ENCODE results near the gene PARD3.

Gene PARD3

GRCh38 chr10:34262985-34263384 lies 552.1 kb downstream of the PARD3 start:
- in situ Hi-C loops (cut with HindIII; ENCODE audit: low sequenced_read_pairs): no loop called here
- peak; percentile 38 for TF ChIP-seq CTCF (IDR thresholded peaks at IDR 0.05; ENCODE audit: low read depth, low read length, missing control alignments)
- no peak overlapping the region for H3K4me3 ChIP-seq (ENCODE audit: low read depth, low read length)
- no peak for DNase-seq (ENCODE audit: low read depth)

GRCh38 chr10:34260904-34261303 lies 554.2 kb downstream of the PARD3 start:
- no peak for TF ChIP-seq CTCF (IDR thresholded peaks at IDR 0.05; ENCODE audit: low read depth, low read length, missing control alignments)
- H3K4me3 ChIP-seq (ENCODE audit: low read depth, low read length): no peak overlapping the region
- in situ Hi-C loops (cut with HindIII; ENCODE audit: low sequenced_read_pairs): no loop called here
- DNase-seq (ENCODE audit: low read depth): no peak

- TF ChIP-seq CTCF (IDR thresholded peaks at IDR 0.05; ENCODE audit: low read depth, low read length, missing control alignments): no peak
- no peak for DNase-seq (ENCODE audit: low read depth)
- H3K4me3 ChIP-seq (ENCODE audit: low read depth, low read length): no peak overlapping the region
- in situ Hi-C loops (cut with HindIII; ENCODE audit: low sequenced_read_pairs): no loop called here
These were observed 558.9 kb downstream of the PARD3 start for GRCh38 chr10:34256216-34256615.

GRCh38 chr10:34255035-34255434 lies 560.1 kb downstream of the PARD3 start:
- no peak for DNase-seq (ENCODE audit: low read depth)
- in situ Hi-C loops (cut with HindIII; ENCODE audit: low sequenced_read_pairs): no loop called here
- no peak overlapping the region for H3K4me3 ChIP-seq (ENCODE audit: low read depth, low read length)
- TF ChIP-seq CTCF (IDR thresholded peaks at IDR 0.05; ENCODE audit: low read depth, low read length, missing control alignments): no peak

GRCh38 chr10:34254596-34254995 lies 560.5 kb downstream of the PARD3 start:
- DNase-seq (ENCODE audit: low read depth): peak; percentile 27
- in situ Hi-C loops (cut with HindIII; ENCODE audit: low sequenced_read_pairs): no loop called here
- no peak overlapping the region for H3K4me3 ChIP-seq (ENCODE audit: low read depth, low read length)
- TF ChIP-seq CTCF (IDR thresholded peaks at IDR 0.05; ENCODE audit: low read depth, low read length, missing control alignments): no peak

DNA sequence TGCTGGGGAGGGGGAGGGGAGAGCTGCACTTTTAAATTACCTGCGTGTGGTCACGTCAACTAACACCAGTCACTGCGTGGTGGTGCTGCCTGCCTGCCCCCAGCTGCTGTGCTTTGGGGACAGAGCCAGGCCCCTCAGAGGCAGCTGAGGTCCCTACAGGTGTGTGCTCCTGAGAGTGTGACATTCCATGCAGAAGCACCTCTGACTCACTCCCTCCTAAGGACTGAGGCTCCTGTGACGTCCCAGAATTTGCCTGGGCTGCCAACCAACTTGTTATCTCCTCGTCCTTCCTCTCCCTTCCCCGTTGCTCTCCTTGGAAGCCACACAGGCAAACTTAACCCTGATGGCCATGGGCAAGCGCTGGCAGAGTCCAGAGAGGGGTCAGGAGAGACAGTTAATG lies 563.0 kb downstream of the PARD3 start:
- H3K4me3 ChIP-seq (ENCODE audit: low read depth, low read length): no peak overlapping the region
- DNase-seq (ENCODE audit: low read depth): no peak
- TF ChIP-seq CTCF (IDR thresholded peaks at IDR 0.05; ENCODE audit: low read depth, low read length, missing control alignments): no peak
- in situ Hi-C loops (cut with HindIII; ENCODE audit: low sequenced_read_pairs): no loop called here

- H3K4me3 ChIP-seq (ENCODE audit: low read depth, low read length): no peak overlapping the region
- in situ Hi-C loops (cut with HindIII; ENCODE audit: low sequenced_read_pairs): no loop called here
- DNase-seq (ENCODE audit: low read depth): no peak
- no peak for TF ChIP-seq CTCF (IDR thresholded peaks at IDR 0.05; ENCODE audit: low read depth, low read length, missing control alignments)
These were observed 563.9 kb downstream of the PARD3 start for GRCh38 chr10:34251177-34251576.
